Measurements from ENCODE around the gene HOMER1.

- TF ChIP-seq CTCF (IDR thresholded peaks at IDR 0.05; ENCODE audit: low read depth, low read length) (no peak), EZH2phosphoT487 (IDR thresholded peaks at IDR 0.05; ENCODE audit: low read depth) (no peak)
These were observed 33.0 kb upstream of the HOMER1 start for GRCh38 chr5:79546782-79547428.

All from OCI-LY3 (cell line).